A673 (cell line): ENCODE results near the gene NHLRC4.

ENCODE experiments used
- CTCF ChIP-seq: fragments of 300-800, 200-600 bp; sonication (generic); conservative IDR thresholded peaks from 2 replicates; pipeline ENCODE4 v1.5.1; 2017; ENCODE audit warnings: low read depth, mild to moderate bottlenecking, antibody characterized with exemption, low read length, moderate library complexity, mixed read lengths
- EZH2 ChIP-seq: fragments of 200-600 bp; sonication (generic); IDR thresholded peaks from 2 replicates; pipeline ENCODE4 v1.6.1; 2017; ENCODE audit warnings: borderline replicate concordance, low read depth, mild to moderate bottlenecking, mixed read lengths, antibody characterized with exemption, low read length; ENCODE audit not compliant: poor library complexity, severe bottlenecking

- no peak for TF ChIP-seq CTCF
- TF ChIP-seq EZH2, result no peak
Observed at GRCh38 chr16:586047-586644, 19.3 kb downstream of the NHLRC4 start.
